H1 (cell line): Measurements from ENCODE around the gene CEP68. TPM values are rescaled to one million over a fixed set of nuclear protein-coding genes. Genes with fewer than 3 reads are reported as not detected.

Experiments used
- polyA plus RNA-seq, 7 experiments: library from polyadenylated mRNA; depleted of rRNA in 3 of 7; stranded (reverse) in 5 of 7; unstranded in 2 of 7; fragments of >200 nt in 5 of 7; fragments of 200-250 nt in 2 of 7; gene quantifications; 1 replicate in 5 of 7; 2 replicates in 1 of 7; 4 replicates in 1 of 7; pipeline versions ENCODE4 v1.2.1 to v1.2.3, GENCODE V29; 2011 to 2013; ENCODE audit warnings: missing spikeins in 2 of 7, mixed read lengths in 2 of 7
- total RNA-seq: library from RNA; stranded (reverse); fragmentation: NEBNext Ultra II Directional; extraction: Animal tissue kit (Norgen Biotek cat#: 25700); gene quantifications from 2 replicates; pipeline ENCODE4 v1.2.1, GENCODE V29; 2021
- TF ChIP-seq, protein P1 (sequence below): IDR thresholded peaks from 2 replicates; pipeline ENCODE4 v1.6.1; 2011; ENCODE audit warnings: low read depth, mild to moderate bottlenecking, low read length; ENCODE audit not compliant: insufficient read depth

The CEP68 gene
- total and polyA plus RNA-seq, 2 of the 8 experiments (the other 6 are each of a cell fraction or from before 2014, with no cell fraction given), result 23.2 to 24.7 TPM

- TF ChIP-seq, protein P1, sequence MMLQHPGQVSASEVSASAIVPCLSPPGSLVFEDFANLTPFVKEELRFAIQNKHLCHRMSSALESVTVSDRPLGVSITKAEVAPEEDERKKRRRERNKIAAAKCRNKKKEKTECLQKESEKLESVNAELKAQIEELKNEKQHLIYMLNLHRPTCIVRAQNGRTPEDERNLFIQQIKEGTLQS, result no peak
Measured at GRCh38 chr2:65031341-65032018, 24.7 kb upstream of the CEP68 start (continued).
